Measurements from ENCODE around the gene ZNF516.

ZNF516 gene

GRCh38 chr18:76353046-76353445 lies 142.0 kb downstream of the ZNF516 start:
- no peak for DNase-seq (ENCODE audit: low spot score)
- Histone ChIP-seq H3K4me3 (no peak overlapping the region), H3K27ac (no peak overlapping the region)
- TF ChIP-seq, protein P1, sequence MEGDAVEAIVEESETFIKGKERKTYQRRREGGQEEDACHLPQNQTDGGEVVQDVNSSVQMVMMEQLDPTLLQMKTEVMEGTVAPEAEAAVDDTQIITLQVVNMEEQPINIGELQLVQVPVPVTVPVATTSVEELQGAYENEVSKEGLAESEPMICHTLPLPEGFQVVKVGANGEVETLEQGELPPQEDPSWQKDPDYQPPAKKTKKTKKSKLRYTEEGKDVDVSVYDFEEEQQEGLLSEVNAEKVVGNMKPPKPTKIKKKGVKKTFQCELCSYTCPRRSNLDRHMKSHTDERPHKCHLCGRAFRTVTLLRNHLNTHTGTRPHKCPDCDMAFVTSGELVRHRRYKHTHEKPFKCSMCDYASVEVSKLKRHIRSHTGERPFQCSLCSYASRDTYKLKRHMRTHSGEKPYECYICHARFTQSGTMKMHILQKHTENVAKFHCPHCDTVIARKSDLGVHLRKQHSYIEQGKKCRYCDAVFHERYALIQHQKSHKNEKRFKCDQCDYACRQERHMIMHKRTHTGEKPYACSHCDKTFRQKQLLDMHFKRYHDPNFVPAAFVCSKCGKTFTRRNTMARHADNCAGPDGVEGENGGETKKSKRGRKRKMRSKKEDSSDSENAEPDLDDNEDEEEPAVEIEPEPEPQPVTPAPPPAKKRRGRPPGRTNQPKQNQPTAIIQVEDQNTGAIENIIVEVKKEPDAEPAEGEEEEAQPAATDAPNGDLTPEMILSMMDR (IDR thresholded peaks at IDR 0.05) = no peak

GRCh38 chr18:76351961-76352581 lies 143.0 kb downstream of the ZNF516 start:
- no peak overlapping the region for H3K27ac ChIP-seq
- DNase-seq (ENCODE audit: low spot score) = no peak
- TF ChIP-seq, protein P1 (IDR thresholded peaks at IDR 0.05) = no peak
- no peak overlapping the region for H3K4me3 ChIP-seq

DNA sequence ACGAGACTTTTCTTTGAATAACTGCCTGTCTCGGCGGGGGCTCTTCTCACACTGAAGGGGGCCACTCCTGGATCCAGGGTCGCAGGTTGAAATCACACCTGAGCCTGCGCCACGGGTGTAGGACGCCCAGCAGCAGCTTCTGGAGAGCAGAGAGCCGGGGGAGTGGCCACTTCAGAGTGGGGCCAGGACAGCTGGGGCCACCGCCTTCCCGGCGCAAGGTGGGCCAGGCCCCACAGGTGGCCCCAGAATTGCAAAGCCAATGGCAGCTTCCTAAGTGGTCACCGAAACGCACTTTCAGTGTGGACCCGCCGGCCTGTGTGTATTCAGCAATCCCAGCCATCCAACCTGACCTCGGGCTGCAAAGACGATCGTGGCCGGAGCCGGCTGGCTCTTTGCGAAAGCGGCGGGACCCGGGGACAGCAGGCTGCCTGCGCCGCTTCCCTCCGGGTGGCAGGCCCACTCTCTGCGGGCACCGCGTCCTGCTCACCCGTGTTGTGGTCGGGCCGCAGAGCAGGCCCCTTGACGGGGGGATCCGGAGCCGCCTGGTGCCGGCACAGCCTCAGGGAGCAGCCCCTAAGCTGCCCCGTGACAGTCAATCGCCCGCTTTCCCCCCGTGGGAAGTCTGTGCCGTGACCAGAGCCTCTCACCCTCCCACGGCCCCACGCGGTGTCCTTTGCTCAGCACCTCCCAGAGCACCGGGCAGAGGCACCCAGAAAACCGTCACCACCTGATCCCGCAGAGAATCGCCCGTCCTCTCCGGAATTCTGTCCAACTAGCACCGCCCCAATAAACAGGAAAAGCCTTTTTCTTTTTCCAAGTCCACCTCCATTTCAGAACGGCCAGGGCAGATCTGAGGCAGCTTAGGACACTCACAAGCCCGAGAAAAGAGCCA lies 144.7 kb downstream of the ZNF516 start:
- TF ChIP-seq, protein P1 (IDR thresholded peaks at IDR 0.05) = no peak
- Histone ChIP-seq H3K4me3 (no peak overlapping the region), H3K27ac (no peak overlapping the region)
- DNase-seq (ENCODE audit: low spot score) = no peak

DNA sequence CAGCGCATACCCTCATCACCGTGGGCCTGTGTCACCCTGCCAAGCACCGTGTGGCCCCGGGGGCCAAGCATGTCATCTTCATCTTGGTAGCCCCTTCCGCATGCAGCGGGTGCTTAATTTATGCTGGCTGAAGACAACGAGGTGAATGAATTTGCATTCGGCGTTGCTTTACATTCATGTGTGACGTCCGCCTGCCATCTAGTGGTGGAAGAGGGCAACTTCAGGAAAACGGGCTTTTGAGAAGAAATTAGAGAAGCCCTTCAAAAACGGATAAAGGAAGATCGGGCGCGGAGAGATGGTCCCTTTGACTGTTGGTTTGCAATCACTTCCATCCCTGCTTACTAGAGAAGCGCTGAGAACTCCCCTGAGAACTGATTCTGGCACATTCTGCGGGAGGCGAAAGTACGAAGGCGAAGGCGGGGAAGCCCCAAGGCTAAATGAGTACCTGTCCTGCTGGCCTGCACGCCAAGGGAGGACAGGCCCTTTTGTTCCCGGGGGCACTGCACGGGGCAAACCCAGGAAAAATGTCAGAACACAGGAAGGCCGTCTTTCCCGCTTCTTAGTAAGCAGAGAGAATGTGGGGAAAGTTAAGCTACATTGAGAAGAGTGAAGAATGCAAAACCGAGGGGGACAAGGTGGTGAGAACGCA lies 145.9 kb downstream of the ZNF516 start:
- no peak for DNase-seq (ENCODE audit: low spot score)
- peak overlapping the region; percentile 19 for H3K4me3 ChIP-seq
- no peak overlapping the region for H3K27ac ChIP-seq
- TF ChIP-seq, protein P1 (IDR thresholded peaks at IDR 0.05) = peak; percentile 73

- H3K4me3 ChIP-seq = peak overlapping the region; percentile 19
- no peak overlapping the region for H3K27ac ChIP-seq
- TF ChIP-seq, protein P1 (IDR thresholded peaks at IDR 0.05) = no peak
- no peak for DNase-seq (ENCODE audit: low spot score)
Measured at GRCh38 chr18:76348267-76349066, 146.6 kb downstream of the ZNF516 start.

DNA sequence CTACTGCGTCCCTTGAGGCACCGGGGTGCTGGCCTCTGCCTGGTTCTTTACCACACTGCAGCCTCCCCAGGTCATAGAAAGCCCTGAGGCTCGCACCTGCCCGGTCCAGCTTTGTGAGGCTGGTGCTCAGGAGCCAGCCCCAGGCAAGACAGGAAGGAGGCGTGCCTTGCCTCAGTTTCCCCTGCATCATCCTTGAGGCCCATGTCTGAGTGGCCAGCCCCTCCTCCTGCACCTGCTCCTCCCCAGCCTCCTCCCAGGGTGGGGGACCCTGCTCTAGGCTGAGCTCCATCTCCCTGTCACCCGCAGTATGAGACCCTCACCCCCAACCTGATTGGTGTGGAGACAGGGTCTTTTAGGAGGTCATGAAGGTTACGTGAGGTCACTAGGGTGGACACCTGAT lies 147.7 kb downstream of the ZNF516 start:
- TF ChIP-seq, protein P1 (IDR thresholded peaks at IDR 0.05) = no peak
- DNase-seq (ENCODE audit: low spot score) = no peak
- Histone ChIP-seq H3K4me3 (no peak overlapping the region), H3K27ac (no peak overlapping the region)
